Subcutaneous adipose tissue (tissue), 4 donors: ENCODE data around the gene SMARCA1. TPM values are rescaled to one million over a fixed set of nuclear protein-coding genes. Genes with fewer than 3 reads are reported as not detected.

Experiments used
- small RNA-seq: library from RNA; depleted of rRNA; stranded (forward); fragments of <200 nt; gene quantifications from one replicate; pipeline ENCODE3, GENCODE V24; 2016
- total RNA-seq, 4 donors: library from RNA; depleted of rRNA; stranded (reverse); fragments of >200 nt; gene quantifications; one replicate each; pipeline ENCODE4 v1.1.0, GENCODE V29; 2016
- TF ChIP-seq, protein P1 (sequence below): fragments of 450-650 bp; IDR thresholded peaks from one replicate; pipeline ENCODE4 v1.5.1; 2016; ENCODE audit warnings: low read depth, mild to moderate bottlenecking, control low read depth, antibody characterized with exemption, moderate library complexity

SMARCA1 gene
- total RNA-seq, 4 donors from 2014 or later = 28.8 to 39.9 (median 37.7) TPM

DNA sequence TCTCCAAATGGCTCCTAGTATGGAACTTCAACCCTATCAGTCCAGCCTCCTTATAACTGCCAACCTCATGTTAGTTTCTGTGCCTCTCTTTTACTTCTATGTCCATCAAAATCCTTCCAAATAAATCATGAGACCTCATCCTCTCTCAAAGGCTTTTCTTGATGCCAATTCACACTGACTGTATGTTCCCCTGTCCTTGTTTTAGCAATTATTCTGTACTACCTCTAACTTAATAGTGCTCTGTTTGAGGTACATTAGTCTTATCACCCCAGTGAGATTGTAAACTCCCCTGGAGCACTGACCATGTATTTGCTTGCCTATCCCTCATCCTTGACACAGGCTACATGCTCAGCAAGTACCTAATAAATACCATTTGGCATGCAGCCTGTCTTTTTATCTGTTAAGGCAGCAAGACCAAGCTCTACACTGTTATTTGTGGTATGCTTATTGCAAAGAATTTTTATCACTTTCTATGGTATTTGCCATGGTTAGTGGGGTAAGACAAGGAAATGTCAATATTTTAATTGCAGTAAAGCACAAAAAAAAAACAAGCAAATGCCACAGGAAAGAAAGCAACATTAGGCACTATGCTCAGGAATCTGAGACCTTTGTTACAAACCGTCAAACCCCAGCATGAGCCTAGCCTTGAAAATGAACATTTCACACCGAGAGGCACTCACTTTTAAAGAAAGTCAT lies 119.2 kb downstream of the SMARCA1 start:
- TF ChIP-seq, protein P1, sequence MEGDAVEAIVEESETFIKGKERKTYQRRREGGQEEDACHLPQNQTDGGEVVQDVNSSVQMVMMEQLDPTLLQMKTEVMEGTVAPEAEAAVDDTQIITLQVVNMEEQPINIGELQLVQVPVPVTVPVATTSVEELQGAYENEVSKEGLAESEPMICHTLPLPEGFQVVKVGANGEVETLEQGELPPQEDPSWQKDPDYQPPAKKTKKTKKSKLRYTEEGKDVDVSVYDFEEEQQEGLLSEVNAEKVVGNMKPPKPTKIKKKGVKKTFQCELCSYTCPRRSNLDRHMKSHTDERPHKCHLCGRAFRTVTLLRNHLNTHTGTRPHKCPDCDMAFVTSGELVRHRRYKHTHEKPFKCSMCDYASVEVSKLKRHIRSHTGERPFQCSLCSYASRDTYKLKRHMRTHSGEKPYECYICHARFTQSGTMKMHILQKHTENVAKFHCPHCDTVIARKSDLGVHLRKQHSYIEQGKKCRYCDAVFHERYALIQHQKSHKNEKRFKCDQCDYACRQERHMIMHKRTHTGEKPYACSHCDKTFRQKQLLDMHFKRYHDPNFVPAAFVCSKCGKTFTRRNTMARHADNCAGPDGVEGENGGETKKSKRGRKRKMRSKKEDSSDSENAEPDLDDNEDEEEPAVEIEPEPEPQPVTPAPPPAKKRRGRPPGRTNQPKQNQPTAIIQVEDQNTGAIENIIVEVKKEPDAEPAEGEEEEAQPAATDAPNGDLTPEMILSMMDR = no peak

Small RNAs within 50 kb of the gene (small RNA-seq; reads per million reads assigned to genes)
- not detected for gene RF01169
- 3.9 reads per million, percentile 69 among the genes with 10 or more reads in this experiment for gene RNA5SP513
- gene RPS26P56 = not detected

Other genes with a start within 250 kb of the SMARCA1 start
- 10 to 100 TPM; 20.3 to 25.7 (median 22.0) TPM for gene OCRL, start 16.8 kb upstream of the SMARCA1 start, total RNA-seq
- under 1 TPM in 2 of 4 donors, not detected in 2; 0.19 to 0.44 TPM for gene APLN, start 131.5 kb upstream of the SMARCA1 start, total RNA-seq
- gene XPNPEP2, start 215.5 kb upstream of the SMARCA1 start, total RNA-seq = 10 to 100 TPM in 2 of 4 donors, 1 to 10 TPM in 2; 3.4 to 25.0 (median 8.4) TPM